Measurements from ENCODE around the gene HELQ. TPM values are rescaled to one million over a fixed set of nuclear protein-coding genes. Genes with fewer than 3 reads are reported as not detected.

HELQ gene
- total and polyA plus RNA-seq, 2 donors (not counting 1 experiment from before 2014, with no cell fraction given): 21.7 to 42.4 TPM

GRCh38 chr4:83370640-83370906 is 85.0 kb downstream of the HELQ start:
- POLR2A ChIA-PET: no interaction called here
- Histone ChIP-seq H3K27ac (ENCODE audit: low read length in 2 of 2) (no peak overlapping the region), H3K9me3 (ENCODE audit: control extremely low read depth in 1 of 3, control insufficient read depth in 2 of 3, insufficient read depth in 1 of 3, low read length in 2 of 3) (peaks cover 0 to 6% (median 0%) of the 10 kb centered on the region in 3 donors), H3K27me3 (replicated peaks in 1 of 4; ENCODE audit: control extremely low read depth in 1 of 4, control insufficient read depth in 3 of 4, insufficient read depth in 4 of 4, low read length in 3 of 4) (no peaks in the 10 kb centered on the region), H2AFZ (ENCODE audit: insufficient read depth, low read depth, low read length, poor library complexity, severe bottlenecking) (no peak overlapping the region), H3K36me3 (replicated peaks in 1 of 2; ENCODE audit: control extremely low read depth in 1 of 2, control insufficient read depth in 1 of 2, extremely low read depth in 1 of 2, insufficient read depth in 2 of 2, low read length in 1 of 2) (no peaks in the 10 kb centered on the region), H3K79me2 (ENCODE audit: control insufficient read depth, insufficient read depth, low read length) (no peaks in the 10 kb centered on the region), H3K4me3 (ENCODE audit: control extremely low read depth in 1 of 5, extremely low read depth in 1 of 5, insufficient read depth in 1 of 5, low read depth in 2 of 5, low read length in 4 of 5) (no peak overlapping the region), H3K9ac (ENCODE audit: low read length) (no peak overlapping the region), H4K20me1 (ENCODE audit: control insufficient read depth, insufficient read depth, low read length, poor library complexity, severe bottlenecking) (no peaks in the 10 kb centered on the region), H3K4me1 (ENCODE audit: control insufficient read depth in 2 of 2, insufficient read depth in 2 of 2, low read length in 2 of 2) (no peaks in the 10 kb centered on the region), H3K4me2 (replicated peaks; ENCODE audit: low read depth, low read length, poor library complexity, severe bottlenecking) (no peak overlapping the region)
- WGBS (ENCODE audit: insufficient coverage): no CpG with 5 or more reads among the region's 1 CpG
- intact Hi-C loops (cut with micrococcal nuclease): no loop called here
- peaks cover 15% of the 10 kb centered on the region for H3K4me1 Mint-ChIP-seq
- DNase-seq (no peak), ATAC-seq (ENCODE audit: low read depth) (no peak)
- no peak for TF ChIP-seq CTCF (IDR thresholded peaks at IDR 0.05)
- TF ChIP-seq EZH2 (IDR thresholded peaks at IDR 0.05; ENCODE audit: borderline replicate concordance, insufficient read depth, low read depth, low read length, poor library complexity, severe bottlenecking): no peak
- H3K9me3 Mint-ChIP-seq (ENCODE audit: insufficient read depth): no peaks in the 10 kb centered on the region
- H3K27ac Mint-ChIP-seq: no peak overlapping the region
- CTCF ChIA-PET: interaction anchor here (1.5 kb wide), 1 partner anchor 8 kb away, joined by 3 read pairs; no protein-coding TSS in a partner anchor
- no peaks in the 10 kb centered on the region for H3K27me3 Mint-ChIP-seq
- H3K4me3 Mint-ChIP-seq: no peak overlapping the region

GRCh38 chr4:83369831-83370639 is 85.6 kb downstream of the HELQ start:
- Histone ChIP-seq H3K79me2 (ENCODE audit: control insufficient read depth, insufficient read depth, low read length) (no peaks in the 10 kb centered on the region), H3K4me1 (ENCODE audit: control insufficient read depth in 2 of 2, insufficient read depth in 2 of 2, low read length in 2 of 2) (no peaks in the 10 kb centered on the region), H3K27ac (ENCODE audit: low read length in 2 of 2) (no peak overlapping the region), H3K36me3 (replicated peaks in 1 of 2; ENCODE audit: control extremely low read depth in 1 of 2, control insufficient read depth in 1 of 2, extremely low read depth in 1 of 2, insufficient read depth in 2 of 2, low read length in 1 of 2) (no peaks in the 10 kb centered on the region), H3K9me3 (ENCODE audit: control extremely low read depth in 1 of 3, control insufficient read depth in 2 of 3, insufficient read depth in 1 of 3, low read length in 2 of 3) (peaks cover 0 to under 1% (median 0%) of the 10 kb centered on the region in 3 donors), H4K20me1 (ENCODE audit: control insufficient read depth, insufficient read depth, low read length, poor library complexity, severe bottlenecking) (no peaks in the 10 kb centered on the region), H3K9ac (ENCODE audit: low read length) (no peak overlapping the region), H3K27me3 (replicated peaks in 1 of 4; ENCODE audit: control extremely low read depth in 1 of 4, control insufficient read depth in 3 of 4, insufficient read depth in 4 of 4, low read length in 3 of 4) (no peaks in the 10 kb centered on the region), H3K4me2 (replicated peaks; ENCODE audit: low read depth, low read length, poor library complexity, severe bottlenecking) (no peak overlapping the region), H3K4me3 (ENCODE audit: control extremely low read depth in 1 of 5, extremely low read depth in 1 of 5, insufficient read depth in 1 of 5, low read depth in 2 of 5, low read length in 4 of 5) (no peak overlapping the region), H2AFZ (ENCODE audit: insufficient read depth, low read depth, low read length, poor library complexity, severe bottlenecking) (no peak overlapping the region)
- ChIA-PET POLR2A (no interaction called here), CTCF (interaction anchor here (0.6 to 1.5 kb wide), 3 partner anchors 9 to 575 kb away, joined by 3 read pairs; no protein-coding TSS in a partner anchor)
- no peaks in the 10 kb centered on the region for H3K9me3 Mint-ChIP-seq (ENCODE audit: insufficient read depth)
- intact Hi-C loops (cut with micrococcal nuclease): no loop called here
- 96% methylated on average over 2 of the region's 4 CpGs for WGBS (ENCODE audit: insufficient coverage)
- no peak for ATAC-seq (ENCODE audit: low read depth)
- no peak for DNase-seq
- TF ChIP-seq CTCF (IDR thresholded peaks at IDR 0.05) (no peak), EZH2 (IDR thresholded peaks at IDR 0.05; ENCODE audit: borderline replicate concordance, insufficient read depth, low read depth, low read length, poor library complexity, severe bottlenecking) (no peak)
- H3K4me1 Mint-ChIP-seq: peaks cover 15% of the 10 kb centered on the region
- no peak overlapping the region for H3K27ac Mint-ChIP-seq
- no peak overlapping the region for H3K4me3 Mint-ChIP-seq
- no peaks in the 10 kb centered on the region for H3K27me3 Mint-ChIP-seq
